Stimulated activated CD8-positive, alpha-beta memory T cell treated with anti-CD3 and anti-CD28 coated beads, Interleukin-7, amount 100 ng/mL, for 4 hours (primary cell): Measurements from ENCODE around the gene NOL4L.

Source experiments
- DNase-seq, 2 donors: peaks; one replicate each; pipeline ENCODE4 v3.0.0-alpha.2; 2020; ENCODE audit warnings: low read depth in 2 of 2

NOL4L gene

DNA sequence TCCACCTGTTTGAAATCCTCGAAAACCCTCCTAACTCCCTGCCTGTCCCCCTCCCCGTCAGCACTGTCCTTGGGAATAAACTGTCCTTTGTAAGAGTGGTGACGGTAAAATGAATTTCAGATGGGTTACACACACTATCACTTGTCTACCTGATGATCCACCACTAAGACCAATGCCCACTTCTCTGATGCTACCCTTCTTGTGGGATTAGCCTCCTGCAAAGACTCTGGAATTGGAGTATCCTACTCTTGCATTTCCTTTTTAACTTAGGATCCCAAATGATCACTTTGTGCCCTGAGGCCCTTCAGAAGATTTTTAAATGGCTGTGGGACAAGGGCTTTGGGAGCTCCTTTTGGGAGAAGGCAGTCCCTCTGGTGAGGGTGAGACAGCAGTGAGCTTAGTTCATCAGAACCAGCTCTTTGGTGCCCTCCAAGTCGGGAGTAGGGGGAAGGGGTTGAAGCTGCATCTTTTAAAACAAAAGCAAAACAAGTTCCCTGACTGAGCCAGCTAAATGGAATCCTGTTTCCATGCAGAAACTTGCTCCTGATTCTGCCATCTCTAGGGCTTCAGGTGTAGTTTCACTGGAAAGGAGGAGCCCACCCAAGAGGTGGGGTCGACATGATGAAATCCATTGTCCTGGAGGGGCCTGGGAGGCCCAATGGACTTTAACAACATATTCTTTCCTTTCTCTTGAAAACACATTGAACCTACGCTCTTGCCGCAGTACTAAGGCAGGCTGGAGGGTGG lies 140.5 kb downstream of the NOL4L start:
- DNase-seq = no peak

DNA sequence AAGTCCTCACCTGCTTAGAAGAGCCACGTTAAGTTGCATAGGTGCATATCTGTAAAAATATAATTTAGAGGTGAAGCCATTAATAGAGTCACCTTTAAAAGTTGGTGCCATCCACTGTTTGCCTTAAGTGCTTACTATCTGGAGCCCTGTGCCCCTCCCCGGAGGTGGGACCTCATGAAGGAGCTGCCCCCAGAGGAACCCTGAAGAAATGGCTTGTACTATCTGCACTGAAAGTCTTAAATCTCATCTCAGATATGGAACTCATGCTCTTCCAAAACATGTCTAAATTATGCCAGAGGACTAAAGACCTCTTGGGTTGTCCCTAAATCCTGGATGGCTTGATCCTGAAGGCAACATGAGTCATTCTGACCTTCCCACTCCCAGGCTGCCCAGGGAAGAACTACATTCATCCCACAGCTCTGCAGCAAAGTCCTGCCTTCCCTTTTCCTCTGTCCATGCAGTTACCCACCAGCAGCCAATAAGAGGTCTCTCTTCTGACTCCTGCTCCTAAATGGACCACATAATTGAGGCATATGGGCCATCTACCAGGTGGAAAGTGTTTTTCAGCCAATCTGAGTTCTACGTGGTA lies 141.7 kb downstream of the NOL4L start:
- DNase-seq = no peak

DNA sequence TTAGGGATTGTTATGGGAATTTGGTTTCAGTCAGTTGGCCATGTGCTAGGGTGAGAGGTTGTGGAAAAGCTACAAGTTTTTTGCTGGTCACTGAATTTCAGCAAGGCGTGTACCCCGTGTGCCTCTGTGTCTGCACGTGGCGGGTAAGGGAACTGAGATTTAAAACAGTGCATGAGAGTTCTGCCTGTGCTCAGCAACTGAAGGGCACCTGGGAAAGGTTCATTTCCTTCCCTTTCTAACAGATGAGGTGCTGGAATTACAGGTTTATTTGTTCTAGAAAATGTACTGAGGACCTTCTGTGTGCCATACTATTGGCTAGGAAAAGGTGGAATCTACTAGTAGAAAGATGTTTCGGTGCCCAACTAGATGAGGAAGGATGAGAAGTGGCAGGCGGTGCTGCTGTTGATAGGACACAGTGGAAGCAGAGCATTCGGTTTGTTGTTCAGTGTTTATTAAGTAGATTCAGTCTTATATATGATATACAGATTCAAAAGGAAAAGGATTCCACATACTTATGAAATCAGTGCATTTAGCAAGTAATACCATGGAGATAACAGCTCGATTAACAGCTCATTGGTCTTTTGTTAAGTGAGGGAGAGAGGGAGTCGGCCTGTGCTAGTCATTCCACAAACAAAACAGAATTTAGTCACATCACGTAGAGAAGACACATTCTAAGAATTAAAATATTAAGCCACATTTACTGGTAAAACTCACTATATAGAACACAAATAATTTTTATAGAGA lies 142.3 kb downstream of the NOL4L start:
- no peak for DNase-seq

DNA sequence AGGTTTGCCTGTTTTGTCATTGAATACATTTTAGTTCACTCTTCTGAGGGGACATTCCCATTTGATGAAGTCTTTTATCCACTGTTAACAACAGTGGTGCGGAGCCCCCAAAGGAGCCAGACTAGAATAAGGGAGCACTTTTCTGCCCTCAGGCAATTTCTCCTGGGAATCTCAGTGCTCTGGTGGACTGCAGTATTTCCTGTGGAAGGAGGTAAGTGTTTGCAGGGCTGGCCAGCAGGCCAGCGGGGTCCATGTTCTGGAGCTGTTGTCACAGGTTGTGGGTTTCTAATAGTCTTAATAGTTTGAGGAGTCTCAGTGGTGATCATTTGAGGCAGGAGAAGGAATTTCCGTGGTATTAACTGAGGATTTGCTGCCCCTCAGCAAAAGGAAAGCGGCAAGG lies 143.5 kb downstream of the NOL4L start:
- DNase-seq = no peak

DNA sequence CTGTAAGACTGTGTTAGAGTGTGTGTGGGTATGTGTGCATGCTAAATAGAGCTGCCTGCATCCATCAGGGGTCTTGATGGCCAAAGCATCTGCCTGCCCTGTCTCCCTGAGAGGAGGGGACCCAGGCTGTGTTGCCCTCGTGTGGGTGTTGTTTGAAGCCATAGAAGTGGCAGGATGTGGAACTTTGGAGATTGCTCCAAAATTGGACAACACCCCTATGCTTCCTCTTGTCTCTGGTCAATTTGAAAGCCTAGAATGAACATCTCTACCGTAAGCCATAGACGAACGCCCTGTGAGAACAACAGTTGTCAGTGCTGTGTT lies 144.4 kb downstream of the NOL4L start:
- no peak for DNase-seq

DNA sequence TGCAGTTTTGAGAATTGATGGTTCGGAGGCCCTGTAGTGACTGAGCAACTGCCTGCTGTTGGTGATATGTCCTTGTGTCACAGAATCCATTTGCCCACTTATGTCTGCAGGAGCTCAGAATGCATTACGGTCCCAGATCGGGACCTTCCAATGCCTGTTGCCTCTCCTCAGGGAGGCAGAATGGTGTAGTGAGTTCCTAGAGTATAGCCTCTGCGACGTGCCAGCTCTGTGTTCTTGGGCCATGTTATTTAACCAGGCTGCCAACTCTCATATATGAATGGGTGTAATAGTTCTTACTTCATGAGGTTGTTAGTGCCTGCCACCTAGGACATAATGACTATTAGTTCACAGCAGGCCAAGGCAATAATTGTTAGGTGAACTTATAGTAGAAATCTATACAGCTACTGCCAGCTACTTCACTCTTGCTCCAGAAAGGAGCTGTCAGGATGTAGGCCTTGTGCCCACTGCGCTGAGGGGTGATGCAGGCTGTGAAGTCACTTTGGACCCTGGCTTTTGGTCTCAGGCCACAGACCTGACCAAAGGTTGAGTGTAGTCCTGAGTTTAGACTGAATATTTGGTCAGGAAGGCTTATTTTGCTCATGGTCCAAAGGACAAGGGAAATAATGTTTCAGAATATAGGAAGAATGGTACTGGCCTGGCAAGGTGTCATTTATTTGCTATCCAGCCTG lies 144.9 kb downstream of the NOL4L start:
- DNase-seq = no peak

DNA sequence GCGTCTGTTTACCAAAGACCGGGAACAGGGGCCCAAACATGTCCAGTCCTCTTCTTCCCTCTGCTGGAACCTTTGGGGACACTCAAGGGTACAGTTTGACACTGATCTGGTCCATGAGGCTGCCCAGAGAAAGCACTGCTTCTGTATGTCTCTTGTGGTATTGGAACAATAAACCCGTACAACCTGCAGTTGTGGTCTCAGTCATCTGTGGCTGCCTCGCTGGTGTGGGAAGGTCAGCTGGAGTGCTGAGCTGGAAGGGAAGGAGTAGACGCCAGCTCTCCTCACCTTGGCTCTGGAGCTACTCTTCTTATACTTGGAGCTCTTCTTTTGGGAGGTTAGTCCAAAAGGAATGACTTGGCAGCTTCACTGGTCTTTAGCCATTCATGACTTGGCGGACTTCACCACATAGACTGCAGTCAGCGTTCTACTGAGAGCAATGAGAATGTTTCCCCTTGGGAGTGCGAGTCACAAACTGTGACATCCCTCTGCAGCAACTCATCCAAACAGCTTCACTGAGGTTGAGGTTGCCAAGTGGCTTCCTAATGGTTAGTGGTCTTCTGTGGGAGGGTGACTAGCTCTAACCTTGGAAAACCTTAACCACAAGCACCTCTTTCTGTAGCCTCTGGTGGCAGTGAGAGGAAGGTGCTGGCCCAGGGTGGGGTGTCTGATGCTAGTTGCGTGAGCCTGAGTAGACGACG lies 145.9 kb downstream of the NOL4L start:
- DNase-seq = no peak

DNA sequence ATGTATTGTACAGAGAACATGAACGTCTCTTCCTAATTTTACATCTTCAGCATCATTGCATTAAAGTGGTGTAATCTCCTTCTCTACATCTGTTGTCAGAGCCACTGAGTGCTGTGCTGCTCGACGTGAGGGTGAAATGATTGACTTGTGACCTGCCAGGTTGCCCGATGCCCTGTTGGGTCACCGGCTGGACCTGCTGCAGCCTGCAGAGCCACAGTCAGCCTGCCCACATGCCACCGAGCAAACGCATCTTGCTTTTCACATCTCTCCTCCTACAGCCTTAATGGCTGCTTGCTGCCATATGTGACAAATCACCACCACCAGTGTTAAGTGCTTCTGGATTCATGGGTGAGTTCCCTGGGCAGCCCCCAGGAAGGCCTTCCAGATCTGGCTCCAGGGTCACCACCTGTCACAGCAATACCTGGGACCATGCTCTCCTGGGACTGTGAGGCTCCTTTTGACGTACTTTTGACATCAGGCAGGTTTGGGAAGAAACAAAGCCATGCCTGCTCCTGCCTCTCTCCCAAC lies 146.7 kb downstream of the NOL4L start:
- no peak for DNase-seq

DNA sequence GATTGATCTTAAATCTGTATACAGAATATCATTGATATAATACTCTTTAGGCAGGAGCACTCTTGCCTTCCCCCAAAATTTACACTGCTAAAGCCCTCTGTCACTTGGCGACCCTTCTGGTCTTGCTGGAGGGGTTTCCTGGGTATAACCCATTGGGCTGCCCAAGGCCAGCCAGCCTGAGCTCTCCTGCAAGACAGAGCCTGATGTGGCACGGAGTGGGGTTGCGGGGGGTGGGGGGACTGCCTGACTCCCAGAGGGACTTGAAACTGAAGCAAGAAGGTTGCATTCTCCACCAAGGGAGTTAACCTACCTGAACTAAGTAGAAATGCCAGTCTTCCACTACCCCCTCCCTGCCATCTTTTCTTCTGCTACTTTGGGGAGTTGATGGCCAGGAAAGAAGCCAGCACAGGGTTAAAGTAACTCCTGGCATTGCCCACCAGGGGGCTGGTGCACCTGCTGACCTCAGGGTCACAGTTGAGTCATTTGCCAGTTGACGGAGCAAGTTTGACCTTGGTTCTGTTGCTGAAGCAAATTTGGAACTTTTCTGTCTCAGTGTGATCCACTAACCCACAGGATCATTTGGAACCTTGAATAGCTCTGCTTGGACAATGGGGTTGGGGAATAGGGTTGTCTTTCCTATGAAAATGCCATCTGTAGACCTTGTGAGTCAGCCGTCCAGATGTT lies 147.6 kb downstream of the NOL4L start:
- DNase-seq = no peak

DNA sequence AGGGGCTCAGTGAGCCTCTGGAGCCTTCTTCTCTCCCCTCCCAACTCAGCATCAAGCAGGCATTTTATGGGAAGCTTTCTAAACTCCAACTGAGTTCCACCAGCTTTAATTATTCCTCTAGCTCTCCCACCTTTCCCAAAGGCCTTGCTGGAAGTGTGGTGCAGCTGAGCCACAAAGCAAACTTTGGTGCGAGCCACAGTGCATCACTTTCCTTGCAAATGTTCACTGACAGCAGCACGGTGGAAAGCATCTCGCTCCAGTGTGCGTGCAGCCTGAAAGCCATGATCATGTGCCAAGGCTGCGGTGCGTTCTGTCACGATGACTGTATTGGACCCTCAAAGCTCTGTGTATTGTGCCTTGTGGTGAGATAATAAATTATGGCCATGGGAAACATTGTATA lies 148.2 kb downstream of the NOL4L start:
- no peak for DNase-seq

DNA sequence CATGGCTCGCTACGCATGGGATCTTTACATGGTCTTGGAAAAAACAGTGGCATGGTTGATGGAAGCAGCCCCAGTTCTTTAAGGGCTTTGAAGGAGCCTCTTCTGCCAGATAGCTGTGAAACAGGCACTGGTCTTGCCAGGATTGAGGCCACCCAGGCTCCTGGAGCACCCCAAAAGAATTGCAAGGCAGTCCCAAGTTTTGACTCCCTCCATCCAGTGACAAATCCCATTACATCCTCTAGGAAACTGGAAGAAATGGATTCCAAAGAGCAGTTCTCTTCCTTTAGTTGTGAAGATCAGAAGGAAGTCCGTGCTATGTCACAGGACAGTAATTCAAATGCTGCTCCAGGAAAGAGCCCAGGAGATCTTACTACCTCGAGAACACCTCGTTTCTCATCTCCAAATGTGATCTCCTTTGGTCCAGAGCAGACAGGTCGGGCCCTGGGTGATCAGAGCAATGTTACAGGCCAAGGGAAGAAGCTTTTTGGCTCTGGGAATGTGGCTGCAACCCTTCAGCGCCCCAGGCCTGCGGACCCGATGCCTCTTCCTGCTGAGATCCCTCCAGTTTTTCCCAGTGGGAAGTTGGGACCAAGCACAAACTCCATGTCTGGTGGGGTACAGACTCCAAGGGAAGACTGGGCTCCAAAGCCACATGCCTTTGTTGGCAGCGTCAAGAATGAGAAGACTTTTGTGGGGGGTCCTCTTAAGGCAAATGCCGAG lies 148.8 kb downstream of the NOL4L start:
- no peak for DNase-seq

DNA sequence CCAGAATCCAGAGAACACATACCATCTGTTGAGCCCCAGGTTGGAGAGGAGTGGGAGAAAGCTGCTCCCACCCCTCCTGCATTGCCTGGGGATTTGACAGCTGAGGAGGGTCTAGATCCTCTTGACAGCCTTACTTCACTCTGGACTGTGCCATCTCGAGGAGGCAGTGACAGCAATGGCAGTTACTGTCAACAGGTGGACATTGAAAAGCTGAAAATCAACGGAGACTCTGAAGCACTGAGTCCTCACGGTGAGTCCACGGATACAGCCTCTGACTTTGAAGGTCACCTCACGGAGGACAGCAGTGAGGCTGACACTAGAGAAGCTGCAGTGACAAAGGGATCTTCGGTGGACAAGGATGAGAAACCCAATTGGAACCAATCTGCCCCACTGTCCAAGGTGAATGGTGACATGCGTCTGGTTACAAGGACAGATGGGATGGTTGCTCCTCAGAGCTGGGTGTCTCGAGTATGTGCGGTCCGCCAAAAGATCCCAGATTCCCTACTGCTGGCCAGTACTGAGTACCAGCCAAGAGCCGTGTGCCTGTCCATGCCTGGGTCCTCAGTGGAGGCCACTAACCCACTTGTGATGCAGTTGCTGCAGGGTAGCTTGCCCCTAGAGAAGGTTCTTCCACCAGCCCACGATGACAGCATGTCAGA lies 149.6 kb downstream of the NOL4L start:
- no peak for DNase-seq

DNA sequence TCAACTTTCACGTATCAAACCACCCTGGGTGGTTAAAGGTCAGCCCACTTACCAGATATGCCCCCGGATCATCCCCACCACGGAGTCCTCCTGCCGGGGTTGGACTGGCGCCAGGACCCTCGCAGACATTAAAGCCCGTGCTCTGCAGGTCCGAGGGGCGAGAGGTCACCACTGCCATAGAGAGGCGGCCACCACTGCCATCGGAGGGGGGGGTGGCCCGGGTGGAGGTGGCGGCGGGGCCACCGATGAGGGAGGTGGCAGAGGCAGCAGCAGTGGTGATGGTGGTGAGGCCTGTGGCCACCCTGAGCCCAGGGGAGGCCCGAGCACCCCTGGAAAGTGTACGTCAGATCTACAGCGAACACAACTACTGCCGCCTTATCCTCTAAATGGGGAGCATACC lies 150.7 kb downstream of the NOL4L start:
- no peak for DNase-seq

DNA sequence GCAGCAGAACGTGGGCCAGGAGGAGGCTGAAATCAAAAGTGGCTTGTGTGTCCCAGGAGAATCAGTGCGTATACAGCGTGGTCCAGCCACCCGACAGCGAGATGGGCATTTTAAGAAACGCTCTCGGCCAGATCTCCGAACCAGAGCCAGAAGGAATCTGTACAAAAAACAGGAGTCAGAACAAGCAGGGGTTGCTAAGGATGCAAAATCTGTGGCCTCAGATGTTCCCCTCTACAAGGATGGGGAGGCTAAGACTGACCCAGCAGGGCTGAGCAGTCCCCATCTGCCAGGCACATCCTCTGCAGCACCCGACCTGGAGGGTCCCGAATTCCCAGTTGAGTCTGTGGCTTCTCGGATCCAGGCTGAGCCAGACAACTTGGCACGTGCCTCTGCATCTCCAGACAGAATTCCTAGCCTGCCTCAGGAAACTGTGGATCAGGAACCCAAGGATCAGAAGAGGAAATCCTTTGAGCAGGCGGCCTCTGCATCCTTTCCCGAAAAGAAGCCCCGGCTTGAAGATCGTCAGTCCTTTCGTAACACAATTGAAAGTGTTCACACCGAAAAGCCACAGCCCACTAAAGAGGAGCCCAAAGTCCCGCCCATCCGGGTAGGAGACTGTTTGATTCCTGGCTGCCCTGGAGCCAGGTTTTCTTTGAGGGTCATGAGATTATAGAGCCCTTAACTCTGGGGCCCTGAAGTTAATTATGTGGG lies 151.7 kb downstream of the NOL4L start:
- DNase-seq = no peak

DNA sequence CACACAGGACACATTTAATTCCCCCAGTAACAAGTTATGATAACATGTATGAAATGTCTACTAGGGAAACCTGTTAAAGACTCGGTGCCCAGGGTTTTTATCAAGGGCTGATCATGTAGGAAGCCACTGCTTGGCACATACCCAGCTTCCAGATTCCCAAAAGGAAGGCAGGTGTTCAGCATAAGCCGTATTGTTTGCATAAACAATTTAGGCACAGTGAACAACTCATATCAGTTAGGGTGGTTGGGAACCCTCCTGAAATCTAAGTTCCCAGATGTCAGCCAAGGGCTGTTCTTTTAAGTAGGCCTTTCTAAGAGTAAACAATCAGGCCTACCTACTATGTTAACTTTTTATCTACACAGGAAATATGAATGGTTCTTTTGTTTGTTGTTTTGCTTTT lies 152.9 kb downstream of the NOL4L start:
- DNase-seq = no peak

DNA sequence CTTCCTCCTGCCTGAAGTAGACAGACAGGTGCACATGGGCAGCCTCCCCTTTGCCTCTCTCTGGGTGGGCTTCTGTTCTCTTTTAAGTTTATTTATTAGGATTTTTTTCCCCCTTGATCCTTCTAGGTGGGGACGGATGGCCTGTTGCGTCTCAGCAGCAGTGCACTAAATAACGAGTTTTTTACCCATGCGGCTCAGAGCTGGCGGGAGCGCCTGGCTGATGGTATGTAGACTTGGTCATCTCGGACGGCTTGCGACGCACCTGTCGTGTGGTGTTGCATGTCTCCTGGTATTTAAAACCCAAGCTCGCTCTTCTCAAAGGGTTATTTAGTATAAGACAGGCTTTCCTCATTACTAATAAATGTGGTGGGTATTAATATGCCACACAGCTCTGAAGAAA lies 153.7 kb downstream of the NOL4L start:
- DNase-seq = no peak

DNA sequence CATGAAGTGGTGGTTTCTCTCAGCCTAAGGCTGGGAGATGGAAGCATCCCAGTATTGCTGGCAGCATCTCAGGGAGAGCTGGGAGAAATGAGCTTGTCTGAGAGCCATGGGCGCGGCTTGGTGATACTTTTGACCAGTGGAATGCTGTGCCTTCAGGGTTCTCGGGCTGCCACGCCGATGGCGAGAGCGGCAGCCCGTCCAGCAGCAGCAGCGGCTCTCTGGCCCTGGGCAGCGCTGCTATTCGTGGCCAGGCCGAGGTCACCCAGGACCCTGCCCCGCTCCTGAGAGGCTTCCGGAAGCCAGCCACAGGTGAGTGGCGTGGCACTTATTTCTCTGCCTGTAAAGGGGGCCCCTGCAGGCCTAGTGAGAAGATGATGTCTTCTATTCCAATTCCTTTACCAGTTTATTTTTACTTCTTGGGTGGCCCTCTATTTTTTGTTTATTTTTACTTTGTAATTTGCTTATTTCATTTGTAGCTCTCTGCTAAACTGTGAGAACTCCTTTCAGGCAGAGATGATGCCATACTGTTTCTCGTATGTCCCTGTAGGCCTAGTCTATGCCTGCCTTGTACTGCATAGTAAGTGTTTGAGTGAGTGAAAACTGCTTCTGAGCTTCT lies 155.3 kb downstream of the NOL4L start:
- no peak for DNase-seq

DNA sequence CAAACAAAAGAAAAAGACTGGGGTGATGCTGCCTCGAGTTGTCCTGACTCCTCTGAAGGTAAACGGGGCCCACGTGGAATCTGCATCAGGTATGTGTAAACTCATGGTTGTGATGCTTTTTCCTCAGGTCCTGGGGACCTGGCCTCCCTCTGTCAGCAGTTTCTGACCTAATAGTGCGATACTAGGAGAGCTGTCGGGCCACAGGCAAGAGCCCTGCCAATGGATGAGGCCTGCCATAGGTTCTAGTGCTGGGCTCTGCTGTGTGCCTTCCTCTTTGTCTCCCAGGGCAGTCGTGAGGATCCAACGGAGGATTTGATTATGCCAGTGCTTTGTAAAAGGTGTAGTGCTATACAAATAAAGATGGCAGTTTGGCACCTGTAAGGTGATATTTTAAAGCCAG lies 155.8 kb downstream of the NOL4L start:
- DNase-seq = no peak

DNA sequence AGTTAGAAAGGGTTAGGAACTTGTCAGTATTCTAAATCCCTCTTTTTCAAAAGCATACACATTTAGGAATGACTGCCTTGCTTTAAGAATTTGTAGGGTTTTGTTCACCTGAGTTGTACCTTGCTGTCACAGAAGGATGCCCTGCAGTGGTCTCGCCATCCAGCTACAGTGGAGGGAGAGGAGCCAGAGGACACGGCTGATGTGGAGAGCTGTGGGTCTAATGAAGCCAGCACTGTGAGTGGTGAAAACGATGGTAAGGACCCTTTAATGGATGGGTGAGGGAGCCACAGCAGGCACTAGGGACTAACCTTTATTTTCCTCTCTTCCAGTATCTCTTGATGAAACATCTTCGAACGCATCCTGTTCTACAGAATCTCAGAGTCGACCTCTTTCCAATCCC lies 157.1 kb downstream of the NOL4L start:
- no peak for DNase-seq
